ENCODE data around the gene UCHL3.

The UCHL3 gene

DNA sequence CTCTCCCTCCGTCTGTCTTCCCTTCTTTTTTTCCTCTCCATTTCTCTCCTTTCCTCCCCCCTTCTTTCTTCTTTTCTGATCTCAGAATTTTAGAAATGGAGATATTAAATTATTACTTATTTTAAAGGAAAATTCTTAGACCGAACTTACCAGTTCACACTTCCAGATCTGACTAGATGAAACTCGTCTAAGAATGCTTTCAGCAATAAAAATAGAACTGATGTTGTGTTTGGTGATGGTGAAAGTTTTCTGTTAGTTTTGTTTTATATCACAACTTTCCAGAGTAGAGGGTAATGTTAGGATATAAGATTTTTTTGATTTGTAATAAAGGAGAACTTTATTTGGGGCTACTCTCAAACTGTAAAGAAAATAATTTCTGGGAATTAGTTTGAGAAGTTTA is 29.9 kb downstream of the UCHL3 start:
- TF ChIP-seq CTCF (IDR thresholded peaks at IDR 0.05; ENCODE audit: low read depth, low read length) = no peak
- no peak for DNase-seq (ENCODE audit: extremely low read depth, low read depth)

DNA sequence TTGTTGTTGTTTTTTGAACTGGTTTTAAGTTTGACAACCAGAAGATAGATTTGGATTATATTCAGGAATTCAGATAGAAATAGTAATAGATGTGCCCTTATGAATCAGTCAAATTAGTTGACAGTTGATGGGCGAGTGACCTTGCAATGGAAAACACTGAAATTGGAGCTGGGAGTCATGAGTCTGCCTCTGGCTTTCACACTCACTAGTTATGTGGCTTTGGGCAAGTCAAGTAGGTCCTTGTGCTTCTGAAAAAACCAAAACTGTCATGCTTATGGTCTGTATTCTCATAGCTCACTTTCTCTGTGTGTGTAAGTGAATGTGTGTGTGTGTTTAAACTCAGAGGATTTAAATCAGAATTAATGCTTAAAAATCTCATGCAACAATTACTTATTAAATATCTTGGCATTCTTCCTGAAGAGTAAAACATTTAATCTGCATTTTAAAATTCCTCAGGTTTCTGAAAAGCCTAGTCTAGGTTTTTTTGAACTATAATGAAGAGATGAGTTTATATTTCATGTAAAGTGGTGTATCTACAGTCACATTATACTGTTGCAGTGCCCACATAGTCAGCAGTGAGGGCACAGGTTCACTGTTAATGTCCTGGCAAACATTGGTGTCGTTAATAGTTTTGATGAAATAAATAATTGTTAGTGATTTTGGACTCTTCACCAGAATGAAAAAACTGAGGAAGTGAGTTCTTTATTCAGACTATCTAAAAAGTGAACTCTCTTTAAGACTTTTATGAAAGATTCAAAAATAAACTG is 32.5 kb downstream of the UCHL3 start:
- TF ChIP-seq CTCF (IDR thresholded peaks at IDR 0.05; ENCODE audit: low read depth, low read length) = no peak
- DNase-seq (ENCODE audit: extremely low read depth, low read depth) = no peak

DNA sequence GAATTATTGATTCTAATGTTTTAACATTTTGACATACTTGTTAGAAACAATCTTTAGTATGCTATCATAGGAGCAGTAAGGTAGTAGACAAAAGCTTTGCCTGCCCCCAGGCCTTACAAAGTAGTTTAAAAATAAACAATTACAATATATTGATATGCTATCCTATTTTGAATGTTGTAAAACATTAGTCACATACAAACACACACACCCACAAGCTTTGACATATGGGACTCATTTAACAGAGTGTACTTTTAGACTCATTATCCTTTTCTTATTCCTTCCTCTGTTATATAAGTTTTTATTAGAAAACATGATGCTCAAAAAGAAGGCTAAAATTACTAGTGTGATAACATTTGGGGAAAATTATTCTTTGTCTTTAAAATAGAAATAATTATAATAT is 33.5 kb downstream of the UCHL3 start:
- no peak for DNase-seq (ENCODE audit: extremely low read depth, low read depth)
- TF ChIP-seq CTCF (IDR thresholded peaks at IDR 0.05; ENCODE audit: low read depth, low read length) = no peak

- no peak for DNase-seq (ENCODE audit: extremely low read depth, low read depth)
- no peak for TF ChIP-seq CTCF (IDR thresholded peaks at IDR 0.05; ENCODE audit: low read depth, low read length)
These were observed 35.6 kb downstream of the UCHL3 start for GRCh38 chr13:75585153-75585552.

- DNase-seq (ENCODE audit: extremely low read depth, low read depth) = no peak
- no peak for TF ChIP-seq CTCF (IDR thresholded peaks at IDR 0.05; ENCODE audit: low read depth, low read length)
These were observed 38.1 kb downstream of the UCHL3 start for GRCh38 chr13:75587679-75588078.

DNA sequence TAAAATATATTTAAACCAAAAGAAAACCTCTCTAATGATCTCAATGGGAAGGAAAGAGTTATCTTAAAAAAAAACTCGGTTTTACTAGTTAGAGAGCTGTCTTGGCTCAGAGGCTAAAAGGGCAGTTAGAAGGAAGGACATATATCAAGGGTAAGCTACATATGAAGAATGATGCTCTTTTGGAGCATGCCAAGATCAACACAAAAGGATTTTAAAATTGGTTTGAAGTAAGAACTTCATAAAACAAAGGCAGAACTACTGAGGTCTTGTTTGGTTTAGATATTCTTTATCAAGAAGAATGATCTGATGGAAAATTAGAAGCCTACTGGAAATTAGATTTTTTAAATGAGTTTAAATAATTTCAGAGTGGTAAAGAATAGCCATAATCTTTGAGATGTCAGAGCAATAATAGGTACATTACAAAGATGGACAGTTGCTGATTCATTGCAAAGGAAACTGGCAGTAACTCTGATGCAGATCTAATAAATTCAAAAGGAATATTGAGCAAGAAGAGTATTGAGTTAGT is 47.1 kb downstream of the UCHL3 start:
- TF ChIP-seq CTCF (IDR thresholded peaks at IDR 0.05; ENCODE audit: low read depth, low read length) = no peak

GRCh38 chr13:75600371-75600770 is 50.8 kb downstream of the UCHL3 start:
- no peak for DNase-seq (ENCODE audit: extremely low read depth, low read depth)
- no peak for TF ChIP-seq CTCF (IDR thresholded peaks at IDR 0.05; ENCODE audit: low read depth, low read length)

More for the DNA sequence above, 47.1 kb downstream of the UCHL3 start:
- DNase-seq (ENCODE audit: extremely low read depth, low read depth) = no peak

All from AG09319 (cell line).